ENCODE measurements around the gene PRR15.
A peak's percentile ranks its signal among the peaks of the same experiment; 100 is the strongest.

PRR15 gene

DNA sequence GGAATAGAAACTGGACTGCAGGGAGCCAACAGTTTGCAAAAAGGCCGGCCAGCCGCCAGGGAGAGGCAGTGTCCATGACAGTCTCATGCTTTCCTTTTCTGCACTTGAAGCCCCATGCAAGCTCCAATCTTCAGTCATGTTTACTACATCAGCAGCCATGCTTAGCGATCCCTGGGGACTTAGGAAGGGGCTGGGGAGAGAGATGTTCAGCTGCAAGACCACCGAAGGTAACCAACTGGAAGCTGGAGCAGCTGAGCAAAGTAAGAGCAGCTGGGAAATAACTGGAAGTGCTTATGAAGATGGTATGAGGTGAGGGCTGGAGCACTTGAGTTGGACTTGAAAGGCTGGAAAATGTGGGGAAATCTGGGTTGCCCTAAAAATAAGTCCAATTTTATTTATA lies 37.0 kb downstream of the PRR15 start:
- FAIRE-seq: no peak
- TF ChIP-seq TAF1 (IDR thresholded peaks at IDR 0.05; ENCODE audit: borderline replicate concordance, low read depth, low read length): no peak
- TF ChIP-seq POLR2AphosphoS5 (IDR thresholded peaks at IDR 0.05; ENCODE audit: low read depth, low read length): no peak
- no peak for TF ChIP-seq POLR2A (IDR thresholded peaks at IDR 0.05; ENCODE audit: low read depth, low read length)
- DNase-seq (ENCODE audit: insufficient read length): no peak

DNA sequence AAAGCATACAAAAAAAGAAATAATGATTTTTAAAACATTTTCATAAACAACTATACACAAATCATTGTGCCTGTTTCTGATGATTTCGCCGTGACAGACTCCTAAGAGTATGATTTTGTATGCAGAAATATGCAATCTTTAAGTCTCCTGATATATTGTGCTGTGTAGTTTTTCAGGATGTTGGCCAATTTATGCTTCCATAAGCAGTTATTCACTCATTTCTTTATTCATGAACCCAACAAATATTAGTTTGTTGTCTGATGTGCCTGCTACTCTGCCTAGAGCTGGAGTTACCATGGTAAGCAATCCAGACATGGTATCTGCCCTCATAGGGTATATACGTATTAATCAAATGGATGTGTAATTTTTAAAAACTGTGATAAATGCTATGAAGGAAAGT lies 40.4 kb downstream of the PRR15 start:
- DNase-seq (ENCODE audit: insufficient read length) (no peak), FAIRE-seq (no peak)
- TF ChIP-seq POLR2A (IDR thresholded peaks at IDR 0.05; ENCODE audit: low read depth, low read length): no peak
- no peak for TF ChIP-seq POLR2AphosphoS5 (IDR thresholded peaks at IDR 0.05; ENCODE audit: low read depth, low read length)
- no peak for TF ChIP-seq TAF1 (IDR thresholded peaks at IDR 0.05; ENCODE audit: borderline replicate concordance, low read depth, low read length)

DNA sequence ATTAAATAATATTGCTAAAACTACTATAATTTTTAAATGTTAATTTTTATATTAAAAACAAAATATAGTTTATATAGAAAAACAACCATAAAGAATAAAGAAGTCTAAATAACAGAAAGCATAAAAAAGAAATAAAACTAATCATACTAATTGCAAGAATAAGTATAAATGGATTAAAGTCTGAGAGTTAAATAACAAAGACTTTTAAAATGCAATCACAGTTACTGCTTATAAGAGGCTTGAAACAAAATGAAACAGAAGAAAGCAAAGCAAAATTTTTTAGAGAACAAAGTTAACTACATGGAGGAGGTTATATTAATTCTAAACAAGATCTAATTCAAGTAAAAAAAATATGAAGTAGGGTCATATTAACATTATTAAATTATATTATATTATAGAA lies 41.1 kb downstream of the PRR15 start:
- FAIRE-seq (no peak), DNase-seq (ENCODE audit: insufficient read length) (no peak)
- no peak for TF ChIP-seq TAF1 (IDR thresholded peaks at IDR 0.05; ENCODE audit: borderline replicate concordance, low read depth, low read length)
- TF ChIP-seq POLR2AphosphoS5 (IDR thresholded peaks at IDR 0.05; ENCODE audit: low read depth, low read length): no peak
- TF ChIP-seq POLR2A (IDR thresholded peaks at IDR 0.05; ENCODE audit: low read depth, low read length): no peak

DNA sequence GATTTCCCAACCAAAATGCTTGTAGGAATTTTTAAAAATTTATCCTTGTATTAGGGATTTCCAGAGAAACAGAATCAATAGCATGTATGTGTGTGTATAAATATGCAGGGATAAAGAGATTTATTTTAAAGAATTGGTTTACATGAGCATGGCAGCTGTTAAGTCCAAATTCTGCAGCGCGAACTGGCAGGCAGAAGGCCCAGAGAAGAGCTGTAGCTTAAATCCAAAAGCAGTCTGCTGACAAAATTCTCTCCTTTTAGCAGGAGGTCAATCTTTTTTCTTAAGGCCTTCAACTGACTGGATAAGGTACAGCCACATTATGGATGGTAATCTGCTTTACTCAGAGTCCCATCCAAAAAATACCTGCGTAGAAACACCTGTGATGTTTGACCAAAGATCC lies 42.0 kb downstream of the PRR15 start:
- FAIRE-seq: no peak
- TF ChIP-seq POLR2AphosphoS5 (IDR thresholded peaks at IDR 0.05; ENCODE audit: low read depth, low read length): no peak
- DNase-seq (ENCODE audit: insufficient read length): no peak

DNA sequence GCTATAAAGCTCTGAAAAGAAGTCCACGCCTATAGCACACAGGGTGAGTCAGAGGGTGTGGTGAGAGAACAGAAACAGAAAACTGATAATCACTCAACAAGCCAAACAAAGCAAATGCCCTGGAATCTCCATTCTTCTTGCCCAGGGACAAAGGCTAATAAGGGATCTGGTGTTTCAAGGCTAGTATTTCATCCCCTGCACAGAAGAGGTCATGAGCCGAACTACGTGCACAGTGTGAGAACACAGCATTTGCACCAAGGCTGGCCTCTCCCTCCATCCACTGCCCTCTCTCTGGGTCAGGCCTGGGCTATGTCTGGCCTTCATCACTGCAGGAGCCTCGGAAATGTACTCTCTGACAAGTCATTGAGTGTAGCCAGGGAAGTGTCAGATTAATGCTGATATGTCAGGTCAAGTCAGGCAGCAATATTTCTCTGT lies 42.7 kb downstream of the PRR15 start:
- DNase-seq (ENCODE audit: insufficient read length) (no peak), FAIRE-seq (no peak)
- TF ChIP-seq TAF1 (IDR thresholded peaks at IDR 0.05; ENCODE audit: borderline replicate concordance, low read depth, low read length): no peak
- TF ChIP-seq POLR2A (IDR thresholded peaks at IDR 0.05; ENCODE audit: low read depth, low read length): no peak
- no peak for TF ChIP-seq POLR2AphosphoS5 (IDR thresholded peaks at IDR 0.05; ENCODE audit: low read depth, low read length)

DNA sequence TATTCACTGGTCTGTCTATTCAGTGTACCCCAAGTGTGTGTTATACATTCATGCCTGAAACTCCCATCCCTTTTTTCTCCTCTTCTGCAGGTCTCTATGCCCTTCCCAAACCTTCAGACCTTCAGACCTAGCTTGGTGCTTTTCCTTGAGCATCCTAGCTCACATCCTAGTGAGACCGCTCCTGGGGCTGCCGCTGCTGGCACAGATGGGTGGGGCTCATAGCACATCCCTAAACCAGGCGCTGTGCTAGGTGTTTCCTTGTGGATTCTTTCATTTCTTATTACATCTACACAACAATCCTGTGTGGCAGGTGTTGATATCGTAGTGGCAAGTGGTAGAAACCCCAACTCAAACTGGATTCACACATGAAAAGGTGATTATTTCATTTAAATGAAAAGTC lies 43.2 kb downstream of the PRR15 start:
- no peak for TF ChIP-seq POLR2A (IDR thresholded peaks at IDR 0.05; ENCODE audit: low read depth, low read length)
- no peak for TF ChIP-seq TAF1 (IDR thresholded peaks at IDR 0.05; ENCODE audit: borderline replicate concordance, low read depth, low read length)
- no peak for TF ChIP-seq POLR2AphosphoS5 (IDR thresholded peaks at IDR 0.05; ENCODE audit: low read depth, low read length)
- FAIRE-seq: no peak
- no peak for DNase-seq (ENCODE audit: insufficient read length)

DNA sequence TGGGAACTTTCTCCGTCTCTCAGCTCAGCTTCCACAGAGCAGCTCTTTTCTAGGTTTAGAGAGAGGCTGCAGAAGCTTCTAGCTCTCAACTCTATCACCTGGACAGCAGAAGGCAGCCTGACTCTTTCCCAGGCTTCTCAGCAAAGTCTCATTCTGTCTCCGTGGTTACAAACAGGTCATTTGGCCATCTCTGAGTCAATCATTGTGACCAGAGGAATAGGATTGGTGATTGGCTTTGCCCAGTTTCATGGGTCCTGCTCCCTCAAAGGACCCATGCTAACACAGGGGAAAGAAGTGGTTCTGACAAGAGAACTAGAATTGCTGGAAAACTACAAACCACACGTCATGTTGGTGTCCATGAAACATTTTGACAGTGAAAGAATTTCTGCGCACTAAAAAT lies 43.6 kb downstream of the PRR15 start:
- TF ChIP-seq POLR2AphosphoS5 (IDR thresholded peaks at IDR 0.05; ENCODE audit: low read depth, low read length): no peak
- TF ChIP-seq POLR2A (IDR thresholded peaks at IDR 0.05; ENCODE audit: low read depth, low read length): no peak
- no peak for TF ChIP-seq TAF1 (IDR thresholded peaks at IDR 0.05; ENCODE audit: borderline replicate concordance, low read depth, low read length)
- no peak for DNase-seq (ENCODE audit: insufficient read length)
- no peak for FAIRE-seq

DNA sequence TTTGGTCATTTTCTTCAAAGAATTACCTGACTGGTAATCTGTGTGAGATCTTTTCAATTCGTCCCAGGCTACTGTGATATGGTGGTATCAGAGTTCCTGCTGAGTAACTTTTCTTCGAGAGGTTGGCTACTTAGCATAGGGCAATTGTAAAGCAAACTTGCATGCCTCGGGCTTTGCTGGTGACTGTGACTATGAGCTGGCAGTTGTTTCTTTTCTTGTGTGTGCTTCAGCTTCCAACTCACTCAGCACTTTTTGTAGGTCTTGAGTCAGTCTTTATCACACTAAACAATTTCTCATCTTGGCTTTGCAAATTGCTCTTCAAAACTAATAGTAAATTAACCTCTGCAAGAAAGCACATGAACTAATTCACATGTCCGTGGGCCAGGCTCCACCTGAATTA lies 44.3 kb downstream of the PRR15 start:
- DNase-seq (ENCODE audit: insufficient read length): no peak
- TF ChIP-seq POLR2A (IDR thresholded peaks at IDR 0.05; ENCODE audit: low read depth, low read length) (no peak), POLR2AphosphoS5 (IDR thresholded peaks at IDR 0.05; ENCODE audit: low read depth, low read length) (no peak), TAF1 (IDR thresholded peaks at IDR 0.05; ENCODE audit: borderline replicate concordance, low read depth, low read length) (no peak)
- no peak for FAIRE-seq

DNA sequence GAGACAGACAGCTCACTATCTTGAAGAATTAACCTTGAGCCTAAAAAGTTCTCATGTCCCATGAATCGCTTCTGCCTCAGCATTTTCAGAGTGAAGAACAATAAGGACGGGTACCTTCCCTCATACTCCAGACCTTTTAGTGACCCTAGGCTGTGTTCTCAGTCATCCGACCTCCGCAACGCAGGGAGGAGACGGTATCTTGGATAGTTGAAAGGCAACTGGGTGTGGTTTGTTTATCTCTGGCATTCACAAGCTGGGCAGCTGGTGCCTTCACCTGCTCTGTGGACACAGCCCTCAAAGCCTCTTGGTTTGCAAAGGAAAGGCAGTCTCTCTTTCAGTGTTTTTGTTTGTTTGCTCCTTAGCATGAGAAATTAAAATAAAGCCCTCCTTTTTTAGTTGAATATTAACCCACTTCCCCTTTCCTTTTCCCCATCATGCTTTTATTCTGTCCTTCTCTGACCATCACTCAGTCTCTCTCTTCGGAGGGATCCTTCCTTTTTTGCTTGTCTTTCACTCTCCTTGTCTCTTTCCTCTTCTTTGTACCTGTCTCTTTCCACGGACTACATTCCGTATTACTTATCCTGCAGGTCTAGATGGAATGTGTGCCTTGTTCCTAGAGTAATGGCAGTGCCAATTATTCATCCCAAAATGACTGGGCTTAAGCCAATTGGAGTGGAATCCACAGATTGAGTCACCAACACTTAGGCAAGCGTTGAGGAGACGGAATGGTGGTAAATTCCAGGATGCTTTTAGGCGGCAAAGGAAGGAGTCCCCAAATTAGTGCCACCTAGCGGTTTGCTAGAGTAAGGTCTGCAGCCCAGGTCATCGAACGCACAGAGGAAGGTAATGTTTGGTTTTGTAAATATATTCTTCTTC lies 45.8 kb downstream of the PRR15 start:
- FAIRE-seq: peak; percentile 56
- TF ChIP-seq POLR2AphosphoS5 (IDR thresholded peaks at IDR 0.05; ENCODE audit: low read depth, low read length): no peak
- TF ChIP-seq TAF1 (IDR thresholded peaks at IDR 0.05; ENCODE audit: borderline replicate concordance, low read depth, low read length): no peak
- no peak for DNase-seq (ENCODE audit: insufficient read length)

DNA sequence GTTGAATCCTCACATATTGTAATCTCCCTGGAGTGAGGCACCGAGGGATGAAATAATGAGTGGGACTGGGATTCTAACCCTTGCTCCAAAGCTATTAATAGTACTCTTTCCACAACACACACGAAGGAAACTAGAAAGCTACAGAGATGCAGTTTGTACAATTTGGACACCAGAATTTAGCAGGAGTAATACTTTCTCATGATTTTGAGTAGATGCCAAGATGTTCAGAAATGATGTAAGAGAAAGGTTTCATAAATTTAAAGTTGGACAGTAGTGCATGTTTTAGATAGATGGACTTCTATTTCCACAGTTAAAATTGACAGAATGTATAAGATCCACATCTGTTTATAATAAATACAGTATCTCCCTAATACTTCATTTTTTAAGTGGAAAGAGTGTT lies 46.5 kb downstream of the PRR15 start:
- FAIRE-seq (no peak), DNase-seq (ENCODE audit: insufficient read length) (no peak)
- TF ChIP-seq TAF1 (IDR thresholded peaks at IDR 0.05; ENCODE audit: borderline replicate concordance, low read depth, low read length) (no peak), POLR2AphosphoS5 (IDR thresholded peaks at IDR 0.05; ENCODE audit: low read depth, low read length) (no peak), POLR2A (IDR thresholded peaks at IDR 0.05; ENCODE audit: low read depth, low read length) (no peak)

DNA sequence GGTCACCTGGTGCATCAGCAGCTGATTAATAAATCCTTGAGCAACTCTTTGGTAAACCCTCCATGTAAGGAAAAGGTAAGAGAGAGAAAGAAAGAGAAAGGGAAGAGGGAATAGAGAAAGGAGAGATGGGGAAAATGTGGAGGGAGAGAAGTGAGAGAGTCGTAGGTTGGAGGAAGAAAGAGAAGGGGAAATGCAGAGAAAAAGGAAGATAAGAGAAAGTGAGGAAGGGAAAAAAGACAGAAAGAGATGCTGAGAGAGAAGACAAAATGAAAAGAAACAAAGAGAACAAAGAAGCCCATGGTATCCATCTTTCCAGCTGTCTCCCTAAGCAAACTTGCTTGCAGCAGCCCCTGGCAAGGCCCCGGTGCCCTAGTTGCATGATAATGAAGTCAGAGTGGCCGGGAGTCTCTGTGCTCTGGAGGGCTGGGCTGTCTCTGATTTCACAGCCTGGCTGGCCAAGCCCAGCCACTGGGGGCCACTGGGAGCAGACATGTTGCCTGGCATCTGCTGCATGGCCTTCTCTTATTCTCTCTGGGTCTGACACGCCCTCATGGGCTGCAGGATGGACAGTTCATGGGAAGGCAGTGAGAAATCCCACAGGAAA lies 48.4 kb downstream of the PRR15 start:
- no peak for DNase-seq (ENCODE audit: insufficient read length)
- no peak for TF ChIP-seq TAF1 (IDR thresholded peaks at IDR 0.05; ENCODE audit: borderline replicate concordance, low read depth, low read length)
- no peak for TF ChIP-seq POLR2AphosphoS5 (IDR thresholded peaks at IDR 0.05; ENCODE audit: low read depth, low read length)
- TF ChIP-seq POLR2A (IDR thresholded peaks at IDR 0.05; ENCODE audit: low read depth, low read length): no peak

DNA sequence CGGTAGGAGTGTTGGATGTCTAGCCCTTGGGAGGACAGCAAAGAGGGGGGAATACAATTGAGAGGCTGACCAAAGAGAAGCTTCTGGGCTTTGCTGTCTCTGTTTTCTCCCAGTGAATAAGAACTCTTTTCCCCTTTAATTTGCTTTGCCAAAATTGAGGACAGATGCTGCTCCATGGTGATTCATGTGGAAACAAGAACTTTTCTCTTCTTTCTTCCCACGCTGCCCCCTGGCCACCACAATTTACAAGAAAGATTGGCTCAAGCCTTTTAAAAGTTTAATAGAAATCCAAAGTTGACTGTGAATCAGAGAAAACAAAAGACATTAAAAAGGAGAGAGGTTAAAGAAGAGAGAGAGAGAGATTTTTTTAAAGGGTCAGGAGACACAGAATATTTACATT lies 49.0 kb downstream of the PRR15 start:
- no peak for DNase-seq (ENCODE audit: insufficient read length)
- no peak for FAIRE-seq
- TF ChIP-seq POLR2AphosphoS5 (IDR thresholded peaks at IDR 0.05; ENCODE audit: low read depth, low read length): no peak
- TF ChIP-seq POLR2A (IDR thresholded peaks at IDR 0.05; ENCODE audit: low read depth, low read length): no peak
- TF ChIP-seq TAF1 (IDR thresholded peaks at IDR 0.05; ENCODE audit: borderline replicate concordance, low read depth, low read length): no peak

More for the DNA sequence above, 48.4 kb downstream of the PRR15 start:
- FAIRE-seq: no peak
